ENCODE data around the gene FAM193A. TPM values are rescaled to one million over a fixed set of nuclear protein-coding genes. Genes with fewer than 3 reads are reported as not detected.

Gene FAM193A
- total RNA-seq, 1 donor from 2014 or later = 26.1 TPM

DNA sequence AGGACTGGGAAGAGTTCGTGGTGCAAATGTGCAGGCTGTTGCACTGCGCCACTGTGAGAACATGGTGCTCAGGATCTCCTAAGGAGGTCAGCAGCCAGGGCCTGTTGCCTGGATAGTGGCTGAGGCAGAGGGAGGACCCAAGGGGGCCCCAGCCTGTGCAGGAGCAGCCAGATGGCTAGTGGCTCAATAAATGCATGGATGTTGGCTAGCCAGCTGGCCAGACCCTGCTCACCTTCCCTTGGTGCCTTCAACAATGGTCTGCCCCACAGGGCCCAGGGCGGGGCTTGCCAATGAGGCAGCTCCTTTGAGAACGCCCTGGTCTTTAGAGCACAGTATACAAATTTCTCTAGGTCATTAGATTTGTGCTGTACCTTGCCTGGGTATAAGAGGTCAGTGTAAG is 152.2 kb downstream of the FAM193A start:
- DNase-seq (ENCODE audit: extremely low read depth, low read depth, low spot score) = no peak

DNA sequence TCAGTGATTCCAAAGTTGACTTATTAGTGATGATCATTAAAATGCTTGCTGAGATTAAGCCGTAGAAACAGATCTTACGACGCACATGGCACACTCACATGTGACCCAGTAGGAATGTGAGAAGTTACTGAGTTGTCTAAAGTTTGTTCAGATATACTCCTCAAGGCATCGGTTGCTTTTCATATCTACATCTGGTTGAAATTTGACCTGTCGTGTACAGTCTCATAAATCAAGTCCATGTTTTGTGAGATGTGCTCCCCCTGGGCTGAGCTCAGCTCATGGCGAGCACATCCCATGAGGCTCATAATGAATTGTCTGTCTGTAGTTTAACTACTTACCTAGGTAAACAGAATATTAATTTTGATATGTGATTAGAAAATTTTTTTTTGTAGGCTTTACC is 152.7 kb downstream of the FAM193A start:
- DNase-seq (ENCODE audit: extremely low read depth, low read depth, low spot score) = no peak

DNA sequence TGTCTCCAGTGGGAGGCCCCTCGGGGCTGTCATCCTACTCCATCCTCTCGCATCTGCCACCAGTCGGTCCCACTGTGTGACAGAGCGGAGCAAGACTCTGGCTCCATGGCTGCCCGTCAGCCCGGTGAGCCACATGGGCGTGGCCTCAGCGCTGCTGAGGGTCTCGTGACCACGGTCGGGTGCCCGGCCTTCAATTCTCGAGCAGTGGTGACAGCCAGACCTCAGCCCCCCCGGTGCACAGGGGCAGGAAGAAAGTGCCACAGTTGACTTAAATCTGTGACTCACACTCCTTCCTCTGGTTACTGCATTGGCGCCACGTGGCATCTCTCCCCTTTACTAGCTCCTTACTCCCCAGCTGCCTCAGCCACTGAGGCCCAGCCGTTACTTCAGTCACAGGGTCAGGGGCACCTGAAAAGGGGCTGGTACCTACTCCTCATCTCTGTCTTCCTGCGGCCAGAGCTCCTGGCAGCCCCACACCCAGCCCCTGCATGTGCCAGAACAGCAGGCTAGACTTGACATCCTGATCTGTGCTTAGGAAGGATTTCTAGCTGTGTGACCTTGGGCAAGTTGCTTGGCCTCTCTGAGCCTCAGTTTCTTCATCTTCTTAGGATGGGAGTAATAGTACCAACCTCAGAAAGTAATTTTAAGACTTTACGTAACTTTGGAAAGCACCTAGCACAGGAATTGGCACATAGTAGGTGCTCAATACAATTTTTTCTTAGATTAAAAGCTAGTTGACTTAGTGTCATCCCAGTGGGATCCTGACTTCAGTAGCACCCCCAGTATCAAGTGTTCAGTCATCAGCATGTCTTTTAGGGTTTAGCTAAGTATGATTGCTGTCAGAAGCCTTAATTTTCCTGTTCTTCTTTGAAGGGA is 153.6 kb downstream of the FAM193A start:
- no peak for DNase-seq (ENCODE audit: extremely low read depth, low read depth, low spot score)

DNA sequence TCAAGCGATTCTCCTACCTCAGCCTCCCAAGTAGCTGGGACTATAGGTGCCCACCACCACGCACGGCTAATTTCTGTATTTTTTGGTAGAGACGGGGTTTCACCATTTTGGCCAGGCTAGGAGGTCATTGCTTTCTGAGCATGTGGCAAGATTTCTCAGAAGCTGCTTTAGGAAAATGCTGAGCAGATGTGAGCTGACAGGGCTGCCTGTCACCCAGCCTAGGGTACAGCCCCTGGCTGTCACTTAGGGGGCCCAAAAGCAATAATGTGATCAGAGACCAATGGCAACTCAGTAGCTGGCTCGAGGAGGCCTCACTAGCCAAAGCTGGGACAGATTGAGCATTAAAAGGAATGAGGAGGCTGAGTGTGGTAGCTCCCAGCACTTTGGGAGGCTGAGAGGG is 154.9 kb downstream of the FAM193A start:
- no peak for DNase-seq (ENCODE audit: extremely low read depth, low read depth, low spot score)

DNA sequence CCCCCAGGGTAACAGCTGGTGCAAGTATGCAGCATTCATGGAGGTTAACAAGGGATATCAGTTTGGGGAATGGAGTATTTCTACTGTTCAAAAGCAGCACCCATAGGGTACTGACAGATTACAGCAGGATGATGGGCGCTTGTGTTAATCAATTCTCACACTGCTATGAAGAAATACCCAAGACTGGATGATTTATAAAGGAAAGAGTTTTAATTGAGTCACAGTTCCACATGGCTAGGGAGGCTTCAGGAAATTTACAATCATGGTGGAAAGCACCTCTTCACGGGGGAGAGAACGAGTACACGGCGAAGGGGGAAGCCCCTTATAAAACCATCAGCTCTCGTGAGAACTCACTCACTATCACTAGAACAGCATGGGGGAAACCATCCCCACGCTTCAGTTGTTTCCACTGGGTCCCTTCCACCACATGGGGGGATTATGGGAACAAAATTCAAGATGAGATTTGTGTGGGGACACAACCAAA is 155.5 kb downstream of the FAM193A start:
- DNase-seq (ENCODE audit: extremely low read depth, low read depth, low spot score) = no peak

DNA sequence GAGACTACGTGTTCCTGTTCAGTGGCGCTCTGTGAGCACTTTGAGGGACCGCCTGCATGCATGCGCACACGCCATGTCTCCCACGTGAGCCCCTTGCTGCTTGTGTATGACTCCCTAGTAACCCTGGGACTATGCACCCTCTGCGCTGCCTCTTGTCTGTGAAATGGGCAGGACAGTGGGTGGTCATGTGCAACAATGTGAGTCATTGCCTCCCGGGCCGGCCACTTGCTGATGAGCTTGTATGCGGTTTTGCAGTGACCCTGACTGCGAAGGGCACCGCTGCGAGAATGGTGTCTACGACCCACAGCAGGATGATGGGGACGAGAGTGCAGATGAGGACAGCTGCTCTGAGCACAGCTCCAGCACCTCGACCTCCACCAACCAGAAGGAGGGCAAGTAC is 158.2 kb downstream of the FAM193A start:
- no peak for DNase-seq (ENCODE audit: extremely low read depth, low read depth, low spot score)

DNA sequence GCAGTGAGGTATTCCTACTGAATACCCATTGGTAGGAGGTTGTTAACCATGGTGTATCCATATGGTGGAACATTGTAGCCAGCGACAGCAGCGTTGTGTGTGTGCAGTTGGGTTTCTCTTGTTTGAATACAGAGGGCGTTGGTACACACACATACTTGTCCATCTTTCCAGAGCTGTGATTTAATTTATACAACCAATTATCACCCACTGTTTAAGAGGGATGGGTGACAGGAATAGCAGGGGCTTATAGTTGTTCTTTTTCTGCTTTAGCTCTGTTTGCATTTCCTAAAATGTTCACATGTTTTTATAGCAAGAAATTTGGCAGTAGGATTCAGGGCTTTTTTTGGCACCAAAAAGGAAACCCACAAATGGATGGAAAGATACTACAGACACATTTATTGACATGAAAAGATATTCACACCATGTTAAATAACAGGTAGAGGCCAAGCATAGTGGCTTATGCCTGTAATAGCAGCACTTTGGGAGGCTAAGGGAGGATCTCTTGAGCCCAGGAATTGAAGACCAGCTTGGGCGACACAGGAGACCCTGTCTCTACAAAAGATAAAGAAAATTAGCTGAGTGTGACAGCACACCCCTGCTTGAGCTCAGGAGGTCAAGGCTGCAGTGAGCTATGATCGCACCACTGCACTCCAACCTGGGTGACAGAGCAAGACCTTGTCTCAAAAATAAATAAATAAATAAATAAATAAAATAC is 159.1 kb downstream of the FAM193A start:
- DNase-seq (ENCODE audit: extremely low read depth, low read depth, low spot score) = no peak

DNA sequence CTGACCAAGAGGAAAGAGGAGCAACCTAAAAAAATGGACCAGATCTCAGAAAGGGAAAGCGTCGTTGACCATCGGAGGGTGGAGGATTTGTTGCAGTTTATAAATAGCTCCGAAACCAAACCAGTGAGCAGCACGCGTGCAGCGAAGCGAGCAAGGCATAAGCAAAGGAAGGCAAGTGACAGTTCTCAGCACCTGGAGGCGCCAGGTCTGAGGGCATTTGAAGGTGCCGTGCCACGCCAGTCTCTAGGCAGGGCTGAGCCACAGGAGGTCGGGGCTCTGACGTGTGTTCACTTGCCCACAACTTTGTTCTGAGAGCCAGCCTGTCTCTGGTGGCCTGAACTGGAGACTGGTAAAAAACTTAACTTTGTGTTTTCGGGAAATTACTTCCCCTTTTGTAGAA is 160.0 kb downstream of the FAM193A start:
- DNase-seq (ENCODE audit: extremely low read depth, low read depth, low spot score) = no peak

DNA sequence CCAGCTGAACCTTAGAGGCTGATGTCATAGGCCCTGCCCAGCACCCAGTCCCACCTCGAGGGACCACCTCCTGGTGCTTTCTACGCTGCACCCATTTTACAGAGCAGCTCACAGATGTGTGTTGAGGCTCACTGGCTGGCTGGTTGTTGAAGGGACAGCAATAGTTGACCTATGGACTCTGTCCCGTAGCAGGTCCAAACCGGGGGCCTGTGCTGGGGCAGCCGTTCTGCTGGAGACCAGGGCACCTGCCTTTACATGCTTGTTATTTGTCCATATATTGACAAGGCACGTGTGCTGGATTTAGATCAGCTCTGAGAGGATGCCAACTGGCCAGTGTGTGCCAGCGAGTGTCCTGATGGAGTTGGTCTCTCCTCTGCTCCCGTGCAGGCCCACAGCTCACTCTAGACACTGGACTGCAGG is 161.6 kb downstream of the FAM193A start:
- no peak for DNase-seq (ENCODE audit: extremely low read depth, low read depth, low spot score)

DNA sequence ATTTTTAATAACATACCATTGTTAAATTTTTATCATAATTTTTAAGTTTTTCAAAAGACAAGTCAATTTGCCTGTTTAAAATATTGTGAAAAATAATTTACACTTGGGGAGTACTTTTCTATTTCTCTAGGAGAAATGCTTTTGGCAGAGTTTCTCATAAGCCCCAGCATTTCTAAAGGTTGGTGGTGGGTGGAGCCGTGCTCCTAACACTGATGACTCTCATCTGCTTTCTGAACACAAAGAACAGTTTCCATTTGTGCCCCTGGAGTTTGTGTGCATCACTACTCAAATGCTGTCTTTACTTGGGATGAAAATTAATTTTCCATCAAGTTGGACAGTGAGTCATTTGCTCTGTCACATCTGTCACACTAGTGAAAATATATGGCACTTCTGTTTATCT is 162.1 kb downstream of the FAM193A start:
- no peak for DNase-seq (ENCODE audit: extremely low read depth, low read depth, low spot score)

DNA sequence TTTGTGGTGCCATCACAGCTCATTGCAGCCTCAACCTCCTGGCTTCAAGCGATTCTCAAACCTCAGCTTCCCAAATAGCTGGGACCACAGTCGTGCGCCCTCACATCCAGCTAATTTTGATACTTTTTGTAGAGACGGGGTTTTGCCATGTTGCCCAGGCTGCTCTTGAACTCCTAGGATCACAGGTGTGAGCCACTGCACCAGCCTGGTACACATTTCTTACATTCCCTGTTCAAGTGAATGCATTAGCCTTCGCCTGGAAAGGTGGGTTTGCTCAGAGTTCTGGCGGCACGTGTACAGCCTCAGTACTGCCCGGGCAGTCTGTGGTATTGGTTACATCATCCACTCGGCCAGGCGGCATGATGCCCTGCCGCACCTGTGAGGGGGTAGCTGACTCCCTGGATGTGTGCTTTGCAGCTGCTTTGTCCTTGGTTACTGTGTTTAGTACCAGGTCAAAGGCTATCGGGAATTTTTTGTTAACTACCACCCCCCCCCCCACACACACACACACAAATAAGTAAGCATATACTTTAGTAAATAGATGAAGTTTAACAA is 162.6 kb downstream of the FAM193A start:
- DNase-seq (ENCODE audit: extremely low read depth, low read depth, low spot score) = no peak

DNA sequence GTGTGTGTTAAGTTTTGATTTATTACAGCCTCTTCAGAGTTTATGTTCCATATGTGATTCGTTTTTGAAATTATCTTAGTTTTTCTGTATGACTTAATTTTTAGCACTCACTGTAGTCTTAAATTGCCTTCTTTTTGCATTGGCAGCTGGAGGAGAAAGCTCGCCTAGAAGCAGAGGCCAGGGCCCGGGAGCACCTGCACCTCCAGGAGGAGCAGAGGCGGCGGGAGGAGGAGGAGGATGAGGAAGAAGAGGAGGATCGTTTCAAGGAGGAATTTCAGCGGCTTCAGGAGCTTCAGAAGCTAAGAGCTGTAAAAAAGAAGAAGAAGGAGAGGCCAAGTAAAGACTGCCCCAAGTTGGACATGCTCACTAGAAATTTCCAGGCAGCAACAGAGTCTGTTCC is 163.1 kb downstream of the FAM193A start:
- no peak for DNase-seq (ENCODE audit: extremely low read depth, low read depth, low spot score)

DNA sequence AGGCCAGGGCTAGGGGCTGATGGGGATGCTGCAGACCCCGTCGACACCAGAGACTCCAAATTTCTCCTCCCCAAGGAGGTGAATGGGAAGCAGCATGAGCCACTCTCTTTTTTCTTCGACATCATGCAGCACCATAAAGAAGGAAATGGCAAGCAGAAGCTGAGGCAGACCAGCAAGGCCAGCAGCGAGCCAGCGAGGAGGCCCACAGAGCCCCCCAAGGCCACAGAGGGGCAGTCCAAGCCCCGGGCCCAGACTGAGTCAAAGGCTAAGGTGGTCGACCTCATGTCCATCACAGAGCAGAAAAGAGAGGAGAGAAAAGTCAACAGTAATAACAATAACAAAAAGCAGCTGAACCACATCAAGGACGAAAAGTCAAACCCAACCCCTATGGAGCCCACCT is 163.6 kb downstream of the FAM193A start:
- DNase-seq (ENCODE audit: extremely low read depth, low read depth, low spot score) = no peak

DNA sequence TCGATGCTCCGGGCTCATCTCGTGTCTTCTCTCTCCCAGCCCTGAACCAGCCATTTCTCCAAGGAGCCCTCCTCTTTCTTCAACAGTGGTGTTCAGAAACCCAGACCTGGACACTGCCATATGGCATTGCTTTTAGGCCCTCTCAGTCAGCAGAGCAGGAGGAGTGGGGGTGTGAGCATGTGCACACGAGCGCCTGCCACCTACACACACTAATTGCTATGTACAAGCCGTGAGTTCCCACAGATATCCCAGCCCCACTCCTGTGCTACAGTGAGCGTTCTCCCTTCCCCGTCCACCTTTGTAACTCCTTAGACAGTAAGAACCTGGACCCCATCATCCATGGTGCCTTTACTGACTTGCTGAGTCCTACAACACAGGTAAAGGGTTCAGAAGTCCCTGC is 165.9 kb downstream of the FAM193A start:
- DNase-seq (ENCODE audit: extremely low read depth, low read depth, low spot score) = no peak

DNA sequence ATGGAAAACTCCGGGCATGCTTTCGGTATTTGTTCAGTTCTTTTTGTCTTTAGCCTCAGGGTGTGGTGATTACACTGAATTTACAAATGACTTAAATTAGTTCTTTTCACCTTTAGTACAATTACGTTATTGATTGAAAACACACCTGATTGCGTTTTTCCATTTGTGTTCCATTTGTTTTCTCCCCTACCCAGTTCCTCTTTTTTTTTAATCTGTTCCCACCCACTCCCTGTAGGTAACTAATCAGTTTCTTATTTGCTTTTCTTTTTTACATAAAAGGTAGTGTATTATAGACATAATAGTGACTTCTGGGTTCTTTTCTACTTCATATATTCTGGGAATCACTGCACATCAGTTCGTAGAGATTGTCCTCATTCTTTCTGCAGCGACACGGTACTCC is 166.3 kb downstream of the FAM193A start:
- DNase-seq (ENCODE audit: extremely low read depth, low read depth, low spot score) = no peak

DNA sequence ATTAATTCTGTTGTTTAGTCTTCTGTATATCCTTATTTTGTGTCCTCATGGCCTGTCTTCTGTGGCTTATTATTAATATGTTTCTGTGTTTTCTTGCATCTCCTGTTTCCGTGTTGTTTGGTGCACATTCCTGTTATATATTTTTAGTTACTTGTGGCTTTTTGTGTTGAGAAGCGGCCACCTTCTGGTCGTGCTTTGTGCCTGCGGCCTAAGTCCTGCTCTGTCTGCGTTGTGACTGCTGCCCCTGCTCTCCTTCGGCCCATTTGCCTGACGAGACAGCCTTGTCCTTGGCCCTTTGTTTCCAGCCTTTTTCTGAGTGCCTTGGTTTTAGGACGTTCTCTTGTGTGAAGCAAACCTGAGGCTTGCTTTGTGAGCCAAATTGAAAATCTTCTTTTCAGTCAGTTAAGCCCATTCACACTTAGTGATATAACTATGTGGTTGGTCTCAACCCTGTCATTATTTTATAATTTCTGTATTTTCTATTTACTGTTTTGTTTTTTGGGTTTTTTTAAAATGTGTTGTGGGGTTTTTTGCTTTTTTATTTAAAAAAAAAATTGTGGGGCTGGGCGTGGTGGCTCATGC is 175.9 kb downstream of the FAM193A start:
- DNase-seq (ENCODE audit: extremely low read depth, low read depth, low spot score) = no peak

DNA sequence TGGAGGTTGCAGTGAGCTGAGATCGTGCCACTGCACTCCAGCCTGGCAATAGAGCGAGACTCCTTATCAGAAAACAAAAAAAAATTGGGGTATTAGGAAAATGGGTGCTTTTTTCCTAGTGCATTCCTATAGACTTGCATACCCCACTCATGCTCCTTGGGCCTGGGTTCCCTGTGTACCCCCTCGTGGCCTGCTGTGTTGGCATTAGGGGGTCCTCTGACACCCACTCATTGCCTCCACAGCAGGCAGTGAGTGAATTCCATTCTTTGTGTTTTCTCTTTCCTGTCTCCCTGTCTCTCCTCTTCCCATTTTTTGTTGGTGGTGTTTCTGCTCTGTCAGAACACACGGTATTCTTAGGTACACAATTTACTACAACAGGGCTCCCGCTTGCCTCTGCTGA is 176.9 kb downstream of the FAM193A start:
- DNase-seq (ENCODE audit: extremely low read depth, low read depth, low spot score) = no peak

DNA sequence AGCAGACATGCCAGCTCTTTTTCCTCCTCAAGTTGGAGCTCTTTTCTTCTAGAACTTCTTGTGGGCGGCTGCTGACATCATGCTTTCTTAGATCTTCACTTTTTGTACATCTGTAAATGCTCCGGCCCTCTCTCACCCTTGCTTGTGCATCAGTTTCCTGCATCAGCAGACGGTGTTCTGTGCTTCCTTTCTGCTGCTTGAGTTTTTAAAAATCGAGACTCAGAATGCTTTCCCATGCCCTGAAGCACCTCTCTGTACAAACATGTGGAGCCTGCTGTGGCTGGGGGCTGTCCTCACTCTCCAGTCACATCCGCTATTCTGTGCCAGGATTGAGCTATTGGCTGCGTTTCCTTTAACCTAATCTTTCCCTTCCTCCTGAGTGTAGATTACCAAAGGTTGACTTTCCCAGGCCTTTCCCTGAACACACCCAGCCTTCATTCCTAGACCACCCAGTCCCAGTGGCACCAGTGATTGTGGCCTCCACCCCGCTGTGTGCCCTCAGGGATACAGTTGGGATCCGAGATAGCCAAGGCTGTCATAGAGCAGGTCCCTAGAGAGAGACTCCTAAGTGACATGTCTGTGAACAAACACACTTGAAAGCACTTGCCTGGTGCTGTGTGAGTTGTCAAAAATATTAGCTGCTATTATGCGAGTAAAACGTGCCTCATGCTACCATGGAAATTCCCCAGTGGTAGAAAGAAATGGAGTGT is 177.8 kb downstream of the FAM193A start:
- peak; percentile 92 for DNase-seq (ENCODE audit: extremely low read depth, low read depth, low spot score)

DNA sequence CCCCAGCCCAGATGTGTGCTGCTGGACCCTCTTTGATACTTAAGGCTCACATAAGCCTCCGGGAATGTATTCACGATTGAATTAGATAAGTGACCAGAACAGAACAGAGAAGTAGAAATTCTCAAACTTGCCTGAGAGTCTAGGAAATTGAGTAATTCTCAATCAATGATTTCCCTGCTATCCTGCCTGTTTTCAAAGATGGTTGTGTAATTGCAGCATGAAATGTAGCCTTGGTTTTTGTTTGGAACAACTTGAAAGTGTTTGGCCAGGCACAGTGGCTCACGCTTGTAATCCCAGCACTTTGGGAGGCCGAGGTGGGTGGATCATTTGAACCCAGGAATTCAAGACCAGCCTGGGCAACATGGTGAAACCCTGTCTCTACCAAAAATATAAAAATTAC is 178.5 kb downstream of the FAM193A start:
- DNase-seq (ENCODE audit: extremely low read depth, low read depth, low spot score) = no peak

DNA sequence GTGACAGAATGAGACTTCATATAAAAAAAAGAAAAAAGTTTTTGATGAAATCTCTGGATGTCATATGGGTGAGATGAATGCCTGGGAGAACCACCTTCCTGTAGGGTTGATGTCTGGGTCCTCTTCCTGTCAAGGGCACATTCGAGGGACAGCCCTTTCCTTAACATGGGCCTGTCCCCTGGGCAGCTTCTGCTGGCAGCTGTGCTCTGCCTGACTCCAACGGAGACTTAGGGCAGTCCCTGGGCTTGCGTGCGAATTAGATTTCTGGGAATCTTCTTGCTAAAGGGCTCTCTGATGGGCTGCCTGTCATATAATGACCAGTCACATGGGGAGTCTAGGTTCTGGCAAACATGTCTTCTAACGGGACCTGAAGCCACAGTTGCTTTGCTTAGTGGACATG is 179.0 kb downstream of the FAM193A start:
- DNase-seq (ENCODE audit: extremely low read depth, low read depth, low spot score) = no peak

DNA sequence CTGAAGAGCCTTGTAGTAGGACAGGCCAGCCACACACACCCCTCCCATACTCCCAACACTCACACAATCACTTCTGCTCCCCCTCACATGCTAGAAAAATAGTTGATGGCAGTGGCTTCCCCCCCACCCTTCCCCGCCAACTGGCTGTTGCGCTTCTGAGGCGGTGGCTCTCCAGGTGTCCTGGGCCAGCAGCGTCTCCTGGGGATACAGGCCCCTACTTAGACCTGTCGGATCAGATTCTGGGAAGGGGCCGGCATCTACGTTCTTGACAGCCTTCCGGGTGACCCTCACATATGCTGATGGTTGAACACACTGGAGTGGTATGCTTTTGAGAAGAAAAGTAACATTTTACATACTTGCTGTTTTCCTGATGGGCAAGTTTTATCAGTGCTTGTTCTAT is 179.8 kb downstream of the FAM193A start:
- no peak for DNase-seq (ENCODE audit: extremely low read depth, low read depth, low spot score)
